Fibroblast of upper back skin (primary cell): ENCODE measurements around the gene SNAPIN.

Experiments
- DNase-seq: peaks from one replicate; pipeline ENCODE4 v3.0.0-alpha.2; 2013

The SNAPIN gene

DNA sequence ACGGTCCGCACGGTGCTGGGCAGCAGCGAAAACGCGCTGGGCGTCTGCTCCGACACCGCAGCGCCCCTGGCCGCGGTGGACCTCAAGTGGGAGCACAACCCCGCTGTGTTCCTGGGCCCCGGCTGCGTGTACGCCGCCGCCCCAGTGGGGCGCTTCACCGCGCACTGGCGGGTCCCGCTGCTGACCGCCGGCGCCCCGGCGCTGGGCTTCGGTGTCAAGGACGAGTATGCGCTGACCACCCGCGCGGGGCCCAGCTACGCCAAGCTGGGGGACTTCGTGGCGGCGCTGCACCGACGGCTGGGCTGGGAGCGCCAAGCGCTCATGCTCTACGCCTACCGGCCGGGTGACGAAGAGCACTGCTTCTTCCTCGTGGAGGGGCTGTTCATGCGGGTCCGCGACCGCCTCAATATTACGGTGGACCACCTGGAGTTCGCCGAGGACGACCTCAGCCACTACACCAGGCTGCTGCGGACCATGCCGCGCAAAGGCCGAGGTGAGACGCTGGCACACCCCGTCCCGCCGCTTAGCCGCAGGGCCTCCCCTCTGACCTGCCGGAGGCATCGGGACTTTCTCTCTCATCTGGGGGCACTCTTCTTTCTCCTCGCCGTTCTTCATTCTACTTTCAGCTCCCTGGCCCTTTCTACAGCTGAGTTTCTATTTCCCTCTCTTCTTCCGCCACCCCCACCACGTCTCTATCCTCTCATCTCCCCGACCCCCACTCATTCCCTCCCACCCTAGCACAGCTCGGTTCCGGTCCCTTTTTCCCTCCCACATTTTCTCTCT, 21.0 kb downstream of the SNAPIN start:
- no peak for DNase-seq

DNA sequence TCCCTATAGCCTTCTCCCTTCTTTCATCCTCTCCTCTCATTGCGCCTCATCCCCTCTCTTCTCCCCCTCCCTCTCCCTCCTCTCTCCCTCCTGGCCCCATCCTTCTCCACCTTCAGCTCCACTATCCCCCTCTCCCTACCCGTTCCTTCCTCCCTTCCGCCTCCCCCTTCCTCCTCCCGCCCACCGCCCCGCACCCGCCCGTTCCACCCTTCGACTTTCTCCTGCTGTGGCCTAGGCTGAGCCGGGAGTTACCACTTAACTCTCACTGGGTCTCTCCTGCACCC, 21.6 kb downstream of the SNAPIN start:
- DNase-seq, result no peak

DNA sequence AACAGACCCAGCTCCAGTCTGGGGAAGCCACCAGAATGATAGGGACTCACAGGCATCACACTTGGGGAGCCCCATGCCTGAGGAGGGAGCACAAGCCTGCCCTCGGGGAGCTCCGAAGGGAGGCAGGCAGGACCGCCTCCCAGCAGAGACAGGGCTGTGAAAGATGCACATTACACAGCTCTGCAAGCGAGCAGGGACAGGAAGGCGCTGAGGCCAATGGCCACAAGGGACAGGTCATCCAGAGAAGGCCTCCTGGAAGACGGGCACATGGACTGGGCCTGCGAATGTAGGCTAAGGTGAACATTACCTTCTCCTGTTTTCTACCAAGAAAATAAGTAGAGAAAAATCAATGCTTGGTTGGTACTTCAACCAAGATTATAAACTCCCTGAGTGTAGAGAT, 24.2 kb downstream of the SNAPIN start:
- no peak for DNase-seq

- DNase-seq, result no peak
These were observed 25.4 kb downstream of the SNAPIN start for GRCh38 chr1:153683854-153684253.

- DNase-seq, result no peak
These were observed 26.4 kb downstream of the SNAPIN start for GRCh38 chr1:153684892-153685291.

DNA sequence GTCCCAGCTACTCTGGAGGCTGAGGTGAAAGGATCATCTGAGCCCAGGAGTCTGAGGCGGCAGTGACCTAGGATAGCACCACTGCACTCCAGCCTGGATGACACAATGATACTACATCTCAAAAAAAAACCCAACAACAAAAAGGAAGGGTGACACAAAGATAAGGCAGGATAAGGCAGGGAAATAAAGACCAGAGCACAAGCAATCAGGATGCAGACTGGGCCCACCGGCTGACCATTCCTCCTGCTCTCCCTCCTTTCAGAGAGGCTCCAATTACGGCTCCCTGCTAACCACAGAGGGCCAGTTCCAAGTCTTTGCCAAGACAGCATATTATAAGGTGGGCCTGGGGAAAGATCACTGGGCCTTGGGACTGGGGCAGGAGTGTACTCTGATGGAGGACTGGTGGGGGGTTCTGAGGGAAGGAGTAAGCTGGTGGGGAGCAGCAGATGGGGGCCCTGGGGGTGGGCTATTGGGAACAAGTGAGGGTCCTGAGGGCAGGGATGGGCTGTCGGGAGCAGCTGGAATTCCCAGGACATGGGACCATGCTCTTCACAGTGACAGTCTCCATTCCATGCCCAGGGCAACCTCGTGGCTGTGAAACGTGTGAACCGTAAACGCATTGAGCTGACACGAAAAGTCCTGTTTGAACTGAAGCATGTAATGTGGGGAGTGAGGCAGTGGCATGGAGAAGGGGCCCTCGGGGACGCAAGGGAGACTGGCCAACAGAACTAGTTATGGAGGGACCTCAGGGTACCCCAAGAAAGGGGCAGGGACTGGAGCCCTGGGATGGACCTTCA, 27.2 kb downstream of the SNAPIN start:
- DNase-seq, result no peak

- DNase-seq, result no peak
These were observed 29.0 kb downstream of the SNAPIN start for GRCh38 chr1:153687346-153688125.

DNA sequence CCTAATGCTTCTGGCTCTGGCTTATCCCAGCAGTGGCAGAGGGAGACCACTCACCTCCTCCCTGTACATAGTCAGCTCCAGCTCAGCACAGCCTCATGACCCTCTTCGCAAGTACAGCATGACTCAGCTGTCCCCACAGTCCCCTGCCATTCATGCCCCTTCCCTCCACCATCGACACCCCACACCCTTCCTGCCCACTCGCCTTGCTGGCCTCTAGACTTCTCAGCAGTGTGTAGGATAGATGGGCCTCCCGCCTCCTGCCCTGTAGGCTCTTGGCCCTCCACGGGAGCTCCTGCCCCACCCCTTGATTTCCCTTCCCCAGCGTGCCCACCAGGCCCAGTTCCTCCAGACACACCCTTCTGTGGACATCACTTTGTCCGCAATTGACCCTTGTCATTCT, 29.8 kb downstream of the SNAPIN start:
- DNase-seq, result no peak

DNA sequence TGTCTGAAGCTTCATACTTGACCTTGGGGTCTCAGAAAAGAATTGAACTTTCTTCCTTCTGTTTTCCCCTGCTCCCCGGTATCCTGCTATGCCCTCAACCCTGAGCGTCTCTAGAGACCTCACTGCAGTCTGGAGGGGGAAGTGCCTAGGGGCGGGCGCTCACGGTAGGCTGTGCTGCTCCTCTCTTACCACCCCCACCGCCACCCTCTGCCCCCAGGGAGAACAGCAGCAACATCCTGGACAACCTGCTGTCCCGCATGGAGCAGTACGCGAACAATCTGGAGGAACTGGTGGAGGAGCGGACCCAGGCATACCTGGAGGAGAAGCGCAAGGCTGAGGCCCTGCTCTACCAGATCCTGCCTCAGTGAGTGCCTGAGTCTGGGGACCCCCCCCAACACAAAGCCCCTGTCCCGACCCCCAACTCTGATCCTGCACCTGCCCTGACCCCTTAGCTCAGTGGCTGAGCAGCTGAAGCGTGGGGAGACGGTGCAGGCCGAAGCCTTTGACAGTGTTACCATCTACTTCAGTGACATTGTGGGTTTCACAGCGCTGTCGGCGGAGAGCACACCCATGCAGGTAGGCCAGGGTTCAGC, 30.3 kb downstream of the SNAPIN start:
- DNase-seq, result no peak

DNA sequence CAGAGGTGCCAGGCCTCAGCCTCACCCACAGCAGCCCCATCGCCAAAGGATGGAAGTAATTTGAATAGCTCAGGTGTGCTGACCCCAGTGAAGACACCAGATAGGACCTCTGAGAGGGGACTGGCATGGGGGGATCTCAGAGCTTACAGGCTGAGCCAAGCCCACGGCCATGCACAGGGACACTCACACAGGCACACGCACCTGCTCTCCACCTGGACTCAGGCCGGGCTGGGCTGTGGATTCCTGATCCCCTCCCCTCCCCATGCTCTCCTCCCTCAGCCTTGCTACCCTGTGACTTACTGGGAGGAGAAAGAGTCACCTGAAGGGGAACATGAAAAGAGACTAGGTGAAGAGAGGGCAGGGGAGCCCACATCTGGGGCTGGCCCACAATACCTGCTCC, 35.0 kb downstream of the SNAPIN start:
- no peak for DNase-seq

GRCh38 chr1:153696741-153697140, 38.2 kb downstream of the SNAPIN start:
- no peak for DNase-seq

DNA sequence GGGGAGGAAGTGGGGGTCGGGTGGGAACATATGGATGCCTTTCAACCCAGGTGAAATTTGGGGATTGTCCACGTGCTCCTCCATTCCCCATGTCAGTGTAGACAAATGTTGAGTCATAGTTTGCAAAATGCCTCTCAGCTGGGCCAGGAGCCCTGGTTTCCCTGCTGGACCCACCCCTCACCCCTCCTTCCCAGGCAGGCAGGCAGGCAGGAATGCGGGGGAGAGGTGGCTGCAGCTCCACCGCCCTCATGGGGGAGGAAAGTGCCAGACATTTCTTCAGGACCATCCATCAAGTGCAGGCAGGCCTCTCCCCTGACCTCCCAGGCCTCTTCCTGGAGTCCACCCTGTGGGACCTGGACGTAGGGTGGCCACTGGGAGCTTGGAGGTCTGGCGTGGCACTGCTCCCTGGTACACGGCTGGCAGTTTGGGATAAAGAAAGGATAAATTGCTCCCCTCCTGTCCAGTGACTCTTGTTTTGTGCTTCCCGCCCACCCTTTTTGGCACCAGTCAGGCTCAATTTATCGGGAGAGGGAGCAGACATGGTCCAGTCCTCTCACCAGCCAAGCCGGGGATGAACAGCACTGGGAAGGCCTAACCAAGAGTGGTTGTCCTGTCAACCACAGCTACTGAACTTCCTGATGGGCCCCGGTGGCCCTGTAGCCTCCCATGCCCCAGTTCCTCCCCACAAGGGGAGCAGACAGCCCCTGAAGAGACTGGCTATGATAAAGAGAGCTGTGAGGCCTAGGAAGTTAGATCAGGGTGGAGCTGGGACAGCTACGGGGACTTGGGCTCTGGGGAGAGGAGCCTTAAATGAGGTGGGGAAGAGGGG, 38.9 kb downstream of the SNAPIN start:
- DNase-seq, result peak; percentile 41

- DNase-seq, result peak; percentile 28
These were observed 39.8 kb downstream of the SNAPIN start for GRCh38 chr1:153698020-153698922.

- DNase-seq, result peak; percentile 36
These were observed 40.6 kb downstream of the SNAPIN start for GRCh38 chr1:153698923-153699714.

DNA sequence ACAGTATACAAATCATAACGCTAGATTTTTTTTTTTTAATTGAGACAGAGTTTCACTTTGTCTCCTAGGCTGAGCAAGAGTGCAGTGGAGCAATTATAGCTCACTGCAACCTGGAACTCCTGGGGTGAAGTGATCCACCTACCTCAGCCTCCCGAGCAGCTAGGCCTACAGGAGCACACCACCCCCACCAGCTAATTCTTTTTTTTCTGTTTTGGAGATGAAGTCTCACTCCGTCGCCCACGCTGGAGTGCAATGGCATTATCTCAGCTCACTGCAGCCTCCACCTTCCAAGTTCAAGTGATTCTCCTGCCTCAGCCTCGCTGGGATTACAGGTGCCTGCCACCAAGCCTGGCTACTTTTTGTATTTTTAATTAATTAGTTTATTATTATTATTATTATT, 41.3 kb downstream of the SNAPIN start:
- DNase-seq, result no peak

GRCh38 chr1:153705484-153705883, 47.0 kb downstream of the SNAPIN start:
- DNase-seq, result no peak

DNA sequence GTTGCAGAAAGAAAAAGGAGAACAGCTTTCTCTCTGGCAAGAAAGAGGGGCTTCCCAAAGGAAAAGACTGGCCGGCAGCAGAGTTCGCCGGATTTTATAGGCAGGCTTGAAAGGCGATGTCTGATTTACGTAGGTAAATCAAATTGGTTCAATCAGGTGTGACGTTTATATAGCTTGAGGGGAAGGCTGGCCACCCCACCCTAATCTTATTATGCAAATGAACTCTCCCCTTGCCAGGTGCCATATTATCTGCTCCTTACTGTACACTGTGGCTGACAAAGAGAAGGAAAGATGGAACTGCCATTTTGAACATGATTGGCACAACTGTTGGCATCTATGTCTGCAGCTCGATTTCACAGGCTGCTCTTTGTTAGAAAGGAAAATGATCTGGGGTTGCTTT, 52.5 kb downstream of the SNAPIN start:
- DNase-seq, result no peak
